Urothelium cell line (cell line): ENCODE measurements around the gene LEF1.

Source experiments
- DNase-seq: peaks from one replicate; pipeline ENCODE4 v3.0.0; 2011; ENCODE audit warnings: low spot score, mixed read lengths
- FAIRE-seq: peaks from 2 replicates; lab custom pipeline; 2011; peaks lifted over from hg19 to GRCh38; lab: Jason Lieb, UNC

LEF1 gene

GRCh38 chr4:108005807-108006206 lies 162.9 kb downstream of the LEF1 start:
- DNase-seq: no peak
- FAIRE-seq: no peak

GRCh38 chr4:108004646-108005045 lies 164.1 kb downstream of the LEF1 start:
- FAIRE-seq: no peak
- no peak for DNase-seq

- DNase-seq (no peak), FAIRE-seq (no peak)
Observed at GRCh38 chr4:108003982-108004515, 164.7 kb downstream of the LEF1 start.

- FAIRE-seq: no peak
- no peak for DNase-seq
Observed at GRCh38 chr4:108001540-108002135, 167.1 kb downstream of the LEF1 start.

GRCh38 chr4:107999932-108000539 lies 168.7 kb downstream of the LEF1 start:
- FAIRE-seq (no peak), DNase-seq (no peak)

- DNase-seq: no peak
- FAIRE-seq: no peak
Observed at GRCh38 chr4:107997794-107998193, 170.9 kb downstream of the LEF1 start.
